ENCODE results near the gene RBSN.
"Not testable (repeated sequence)": the region's sequence is repeated elsewhere in the genome, so short reads cannot be mapped to it uniquely, and the experiment has no call there.

RBSN gene

GRCh38 chr3:15098503-15099363 lies at the start of gene RBSN:
RBSN (minus strand) TSS chr3:15099148; CDS start chr3:15096120, 3,028 bp downstream.
- Mint-ChIP-seq H3K36me3 (peaks cover 9% of the 10 kb centered on the region), H3K4me1 (peaks cover 22% of the 10 kb centered on the region), H3K4me3 (peak within 1 kb of the TSS; percentile 92), H3K27ac (peak within 1 kb of the TSS; percentile 92), H3K27me3 (no peaks in the 10 kb centered on the region), H3K9me3 (no peaks in the 10 kb centered on the region)
- ATAC-seq: peak; percentile 94

- Mint-ChIP-seq H3K4me1 (no peaks in the 10 kb centered on the region), H3K27me3 (peaks cover 29% of the 10 kb centered on the region), H3K36me3 (no peaks in the 10 kb centered on the region), H3K9me3 (no peaks in the 10 kb centered on the region), H3K27ac (no peak overlapping the region), H3K4me3 (no peak overlapping the region)
- ATAC-seq: no peak
Observed at GRCh38 chr3:15148614-15149013, 49.7 kb upstream of the RBSN start.

GRCh38 chr3:15136885-15137284 lies 37.9 kb upstream of the RBSN start:
- H3K27me3 Mint-ChIP-seq: peaks cover 28% of the 10 kb centered on the region
- not testable (repeated sequence) for H3K4me3 Mint-ChIP-seq, H3K4me1 Mint-ChIP-seq, H3K36me3 Mint-ChIP-seq, H3K27ac Mint-ChIP-seq, H3K9me3 Mint-ChIP-seq, ATAC-seq

- not testable (repeated sequence) for ATAC-seq, H3K4me1 Mint-ChIP-seq, H3K9me3 Mint-ChIP-seq, H3K27ac Mint-ChIP-seq, H3K36me3 Mint-ChIP-seq, H3K4me3 Mint-ChIP-seq
- H3K27me3 Mint-ChIP-seq: peaks cover 28% of the 10 kb centered on the region
Observed at GRCh38 chr3:15134968-15135367, 36.0 kb upstream of the RBSN start.

- H3K9me3 Mint-ChIP-seq, H3K4me1 Mint-ChIP-seq, H3K4me3 Mint-ChIP-seq, H3K36me3 Mint-ChIP-seq, H3K27ac Mint-ChIP-seq, H3K27me3 Mint-ChIP-seq, ATAC-seq: not testable (repeated sequence)
Observed at GRCh38 chr3:15128403-15128802, 29.5 kb upstream of the RBSN start.

- not testable (repeated sequence) for H3K4me3 Mint-ChIP-seq, H3K4me1 Mint-ChIP-seq, H3K36me3 Mint-ChIP-seq, H3K27me3 Mint-ChIP-seq, H3K9me3 Mint-ChIP-seq, ATAC-seq, H3K27ac Mint-ChIP-seq
Observed at GRCh38 chr3:15126975-15127374, 28.0 kb upstream of the RBSN start.

GRCh38 chr3:15122398-15122797 lies 23.4 kb upstream of the RBSN start:
- Mint-ChIP-seq H3K27ac (no peak overlapping the region), H3K4me1 (peaks cover 14% of the 10 kb centered on the region), H3K36me3 (no peaks in the 10 kb centered on the region), H3K4me3 (no peak overlapping the region), H3K9me3 (peaks cover 2% of the 10 kb centered on the region), H3K27me3 (no peaks in the 10 kb centered on the region)
- no peak for ATAC-seq

GRCh38 chr3:15121936-15122335 lies 23.0 kb upstream of the RBSN start:
- H3K36me3 Mint-ChIP-seq: no peaks in the 10 kb centered on the region
- no peaks in the 10 kb centered on the region for H3K27me3 Mint-ChIP-seq
- peaks cover 2% of the 10 kb centered on the region for H3K9me3 Mint-ChIP-seq
- H3K4me3 Mint-ChIP-seq: no peak overlapping the region
- ATAC-seq: no peak
- H3K4me1 Mint-ChIP-seq: peaks cover 14% of the 10 kb centered on the region
- H3K27ac Mint-ChIP-seq: no peak overlapping the region

- ATAC-seq: no peak
- Mint-ChIP-seq H3K4me3 (no peak overlapping the region), H3K27me3 (no peaks in the 10 kb centered on the region), H3K4me1 (peaks cover 14% of the 10 kb centered on the region), H3K9me3 (peaks cover 2% of the 10 kb centered on the region), H3K27ac (no peak overlapping the region), H3K36me3 (no peaks in the 10 kb centered on the region)
Observed at GRCh38 chr3:15120986-15121385, 22.0 kb upstream of the RBSN start.

- no peak overlapping the region for H3K4me3 Mint-ChIP-seq
- H3K27ac Mint-ChIP-seq: no peak overlapping the region
- H3K36me3 Mint-ChIP-seq: no peaks in the 10 kb centered on the region
- ATAC-seq: no peak
- peaks cover 10% of the 10 kb centered on the region for H3K27me3 Mint-ChIP-seq
- peaks cover 8% of the 10 kb centered on the region for H3K4me1 Mint-ChIP-seq
- no peaks in the 10 kb centered on the region for H3K9me3 Mint-ChIP-seq
Observed at GRCh38 chr3:15117011-15117410, 18.1 kb upstream of the RBSN start.

- Mint-ChIP-seq H3K27me3 (peaks cover 10% of the 10 kb centered on the region), H3K4me1 (peaks cover 8% of the 10 kb centered on the region), H3K4me3 (no peak overlapping the region), H3K27ac (no peak overlapping the region), H3K36me3 (no peaks in the 10 kb centered on the region), H3K9me3 (no peaks in the 10 kb centered on the region)
- ATAC-seq: no peak
Observed at GRCh38 chr3:15116032-15116669, 17.2 kb upstream of the RBSN start.

GRCh38 chr3:15114466-15115358 lies 15.8 kb upstream of the RBSN start:
- no peak overlapping the region for H3K27ac Mint-ChIP-seq
- peaks cover 10% of the 10 kb centered on the region for H3K27me3 Mint-ChIP-seq
- no peak overlapping the region for H3K4me3 Mint-ChIP-seq
- no peak for ATAC-seq
- no peaks in the 10 kb centered on the region for H3K36me3 Mint-ChIP-seq
- H3K9me3 Mint-ChIP-seq: no peaks in the 10 kb centered on the region
- H3K4me1 Mint-ChIP-seq: peaks cover 8% of the 10 kb centered on the region

- Mint-ChIP-seq H3K27me3 (peaks cover 15% of the 10 kb centered on the region), H3K27ac (no peak overlapping the region), H3K36me3 (no peaks in the 10 kb centered on the region), H3K9me3 (no peaks in the 10 kb centered on the region), H3K4me3 (no peak overlapping the region), H3K4me1 (peaks cover 6% of the 10 kb centered on the region)
- ATAC-seq: no peak
Observed at GRCh38 chr3:15113884-15114283, 14.9 kb upstream of the RBSN start.

- Mint-ChIP-seq H3K36me3 (no peaks in the 10 kb centered on the region), H3K4me3 (no peak overlapping the region), H3K27me3 (peaks cover 19% of the 10 kb centered on the region), H3K27ac (no peak overlapping the region), H3K9me3 (no peaks in the 10 kb centered on the region), H3K4me1 (peaks cover 3% of the 10 kb centered on the region)
- no peak for ATAC-seq
Observed at GRCh38 chr3:15113471-15113870, 14.5 kb upstream of the RBSN start.

GRCh38 chr3:15112011-15112410 lies 13.1 kb upstream of the RBSN start:
- Mint-ChIP-seq H3K36me3 (no peaks in the 10 kb centered on the region), H3K27me3 (peaks cover 34% of the 10 kb centered on the region), H3K4me3 (no peak overlapping the region), H3K9me3 (no peaks in the 10 kb centered on the region), H3K4me1 (peaks cover 15% of the 10 kb centered on the region), H3K27ac (no peak overlapping the region)
- ATAC-seq: no peak

All from stimulated activated memory B cell treated with anti-CD40 and anti-IgM and Interleukin-4, amounts not matched to agents 10 μg/mL and 1 μg/mL and 100 μg/mL, for 72 hours (primary cell).